Astrocyte of the cerebellum (primary cell): ENCODE measurements around the gene CDK5RAP2.

ENCODE experiments used
- DNase-seq: peaks from one replicate; pipeline ENCODE4 v3.0.0-alpha.2; 2011; ENCODE audit warnings: low read depth
- H3K4me3 ChIP-seq: 2 replicates; pipeline ENCODE4 v1.5.1; 2011; ENCODE audit warnings: mild to moderate bottlenecking, low read depth, low read length, moderate library complexity
- in situ Hi-C: cut with HindIII; loops from 2 replicates; pipeline ENCODE4 v1.10.0; 2017; ENCODE audit warnings: low sequenced_read_pairs
- TF ChIP-seq, protein P1 (sequence below): IDR thresholded peaks from 2 replicates; pipeline ENCODE4 v1.5.1; 2012; ENCODE audit warnings: low read length, low read depth, moderate library complexity, mild to moderate bottlenecking; ENCODE audit errors: missing control alignments

Gene CDK5RAP2

GRCh38 chr9:120622790-120623189 is 42.8 kb upstream of the CDK5RAP2 start:
- no peak for DNase-seq
- TF ChIP-seq, protein P1, sequence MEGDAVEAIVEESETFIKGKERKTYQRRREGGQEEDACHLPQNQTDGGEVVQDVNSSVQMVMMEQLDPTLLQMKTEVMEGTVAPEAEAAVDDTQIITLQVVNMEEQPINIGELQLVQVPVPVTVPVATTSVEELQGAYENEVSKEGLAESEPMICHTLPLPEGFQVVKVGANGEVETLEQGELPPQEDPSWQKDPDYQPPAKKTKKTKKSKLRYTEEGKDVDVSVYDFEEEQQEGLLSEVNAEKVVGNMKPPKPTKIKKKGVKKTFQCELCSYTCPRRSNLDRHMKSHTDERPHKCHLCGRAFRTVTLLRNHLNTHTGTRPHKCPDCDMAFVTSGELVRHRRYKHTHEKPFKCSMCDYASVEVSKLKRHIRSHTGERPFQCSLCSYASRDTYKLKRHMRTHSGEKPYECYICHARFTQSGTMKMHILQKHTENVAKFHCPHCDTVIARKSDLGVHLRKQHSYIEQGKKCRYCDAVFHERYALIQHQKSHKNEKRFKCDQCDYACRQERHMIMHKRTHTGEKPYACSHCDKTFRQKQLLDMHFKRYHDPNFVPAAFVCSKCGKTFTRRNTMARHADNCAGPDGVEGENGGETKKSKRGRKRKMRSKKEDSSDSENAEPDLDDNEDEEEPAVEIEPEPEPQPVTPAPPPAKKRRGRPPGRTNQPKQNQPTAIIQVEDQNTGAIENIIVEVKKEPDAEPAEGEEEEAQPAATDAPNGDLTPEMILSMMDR, result no peak
- no peak overlapping the region for H3K4me3 ChIP-seq
- in situ Hi-C loops, result loop anchor here (5.0 kb wide), 1 partner anchor 80 kb away; no protein-coding TSS in a partner anchor

DNA sequence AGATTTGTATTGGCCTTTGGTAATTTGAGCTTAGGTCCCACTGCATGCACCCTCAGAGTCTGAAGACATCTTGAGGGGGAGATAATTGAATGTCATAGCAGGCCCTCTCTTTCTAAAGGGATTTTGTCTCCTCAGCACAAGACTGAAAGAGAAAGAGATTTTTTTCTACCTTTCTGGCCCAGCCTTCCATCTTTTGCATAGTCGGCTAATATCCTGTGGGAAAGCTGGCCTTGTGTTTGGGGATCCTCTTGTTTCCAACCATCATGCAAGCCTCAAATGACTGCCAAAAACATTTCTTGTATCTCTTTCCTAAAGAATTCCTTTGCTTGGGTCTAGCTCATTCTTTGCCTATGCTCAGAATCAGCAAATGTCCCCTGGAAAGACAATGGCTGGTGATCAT is 42.0 kb upstream of the CDK5RAP2 start:
- TF ChIP-seq, protein P1, result no peak
- no peak overlapping the region for H3K4me3 ChIP-seq
- in situ Hi-C loops, result loop anchor here (5.0 kb wide), 1 partner anchor 80 kb away; no protein-coding TSS in a partner anchor
- no peak for DNase-seq

- in situ Hi-C loops, result loop anchor here (5.0 kb wide), 1 partner anchor 78 kb away; no protein-coding TSS in a partner anchor
- TF ChIP-seq, protein P1, result peak; percentile 74
- peak; percentile 65 for DNase-seq
- H3K4me3 ChIP-seq, result no peak overlapping the region
These were observed 40.0 kb upstream of the CDK5RAP2 start for GRCh38 chr9:120619751-120620655.

GRCh38 chr9:120616966-120617935 is 37.3 kb upstream of the CDK5RAP2 start:
- no peak overlapping the region for H3K4me3 ChIP-seq
- TF ChIP-seq, protein P1, result no peak
- in situ Hi-C loops, result no loop called here
- no peak for DNase-seq

GRCh38 chr9:120612218-120612617 is 32.3 kb upstream of the CDK5RAP2 start:
- in situ Hi-C loops, result no loop called here
- TF ChIP-seq, protein P1, result peak; percentile 37
- DNase-seq, result no peak

GRCh38 chr9:120611690-120612068 is 31.7 kb upstream of the CDK5RAP2 start:
- TF ChIP-seq, protein P1, result no peak
- in situ Hi-C loops, result no loop called here
- H3K4me3 ChIP-seq, result no peak overlapping the region

More at GRCh38 chr9:120612218-120612617, 32.3 kb upstream of the CDK5RAP2 start:
- H3K4me3 ChIP-seq, result no peak overlapping the region

More at GRCh38 chr9:120611690-120612068, 31.7 kb upstream of the CDK5RAP2 start:
- DNase-seq, result no peak
